ENCODE results near the gene PSMG1.
"Not testable (repeated sequence)": the region's sequence is repeated elsewhere in the genome, so short reads cannot be mapped to it uniquely, and the experiment has no call there.

Gene PSMG1

GRCh38 chr21:39183272-39184049 is at the start of gene PSMG1:
Gene PSMG1 (minus strand): TSS chr21:39183451. CDS start chr21:39183385, 66 bp downstream.
- DNase-seq (ENCODE audit: low read depth) = peak; percentile 90

- DNase-seq (ENCODE audit: low read depth) = no peak
These were observed 49.6 kb upstream of the PSMG1 start for GRCh38 chr21:39232861-39233291.

GRCh38 chr21:39224930-39225329 is 41.7 kb upstream of the PSMG1 start:
- no peak for DNase-seq (ENCODE audit: low read depth)

- no peak for DNase-seq (ENCODE audit: low read depth)
These were observed 38.8 kb upstream of the PSMG1 start for GRCh38 chr21:39221997-39222486.

GRCh38 chr21:39221282-39221996 is 38.2 kb upstream of the PSMG1 start:
- no peak for DNase-seq (ENCODE audit: low read depth)

GRCh38 chr21:39220875-39221274 is 37.6 kb upstream of the PSMG1 start:
- DNase-seq (ENCODE audit: low read depth) = not testable (repeated sequence)

- DNase-seq (ENCODE audit: low read depth) = no peak
These were observed 36.9 kb upstream of the PSMG1 start for GRCh38 chr21:39220150-39220549.

GRCh38 chr21:39218082-39218409 is 34.8 kb upstream of the PSMG1 start:
- DNase-seq (ENCODE audit: low read depth) = no peak

GRCh38 chr21:39217356-39218081 is 34.3 kb upstream of the PSMG1 start:
- no peak for DNase-seq (ENCODE audit: low read depth)

GRCh38 chr21:39216290-39216689 is 33.0 kb upstream of the PSMG1 start:
- DNase-seq (ENCODE audit: low read depth) = no peak

- DNase-seq (ENCODE audit: low read depth) = no peak
These were observed 31.8 kb upstream of the PSMG1 start for GRCh38 chr21:39215078-39215477.

GRCh38 chr21:39209334-39209688 is 26.1 kb upstream of the PSMG1 start:
- DNase-seq (ENCODE audit: low read depth) = no peak

GRCh38 chr21:39208624-39209333 is 25.5 kb upstream of the PSMG1 start:
- DNase-seq (ENCODE audit: low read depth) = no peak

GRCh38 chr21:39204134-39204533 is 20.9 kb upstream of the PSMG1 start:
- DNase-seq (ENCODE audit: low read depth) = no peak

- DNase-seq (ENCODE audit: low read depth) = no peak
These were observed 15.5 kb upstream of the PSMG1 start for GRCh38 chr21:39198800-39199199.

GRCh38 chr21:39197448-39198233 is 14.4 kb upstream of the PSMG1 start:
- no peak for DNase-seq (ENCODE audit: low read depth)

- DNase-seq (ENCODE audit: low read depth) = no peak
These were observed 13.6 kb upstream of the PSMG1 start for GRCh38 chr21:39196838-39197237.

- DNase-seq (ENCODE audit: low read depth) = no peak
These were observed 13.1 kb upstream of the PSMG1 start for GRCh38 chr21:39196310-39196709.

- no peak for DNase-seq (ENCODE audit: low read depth)
These were observed 10.1 kb upstream of the PSMG1 start for GRCh38 chr21:39193380-39193779.

- DNase-seq (ENCODE audit: low read depth) = no peak
These were observed 6.8 kb upstream of the PSMG1 start for GRCh38 chr21:39189857-39190604.
